K562 (cell line): Measurements from ENCODE around the gene WFDC2. TPM values are rescaled to one million over a fixed set of nuclear protein-coding genes. Genes with fewer than 3 reads are reported as not detected.

Experiments
- ATAC-seq: fragments of 200-7000 bp; cut with Tn5 transposase; 3 replicates; pipeline ENCODE4 v1.9.1; 2020; ENCODE audit warnings: moderate library complexity
- BruUV-seq: library from RNA; stranded (reverse); fragments of 400-500 nt; replicated peaks from 2 replicates; lab custom pipeline; 2021; lab: Mats Ljungman, UMichigan
- CTCF ChIA-PET: fragments of 300-600 bp; formaldehyde crosslinking; extraction: SDS; loops from one replicate; lab custom pipeline; 2021; ENCODE audit warnings: low intra/inter-chr PET ratio; lab: Yijun Ruan, JAX
- POLR2A ChIA-PET: fragments of 300-600, 350-650 bp; sonication (Branson Sonifier 250); formaldehyde crosslinking; extraction: SDS; loops from one replicate; lab custom pipeline; 2021; ENCODE audit warnings: antibody characterized with exemption, inconsistent platforms; lab: Yijun Ruan, JAX
- DNase-seq, 4 experiments: peaks; one replicate each; pipeline versions ENCODE4 v3.0.0 to v3.0.0-alpha.2; 2011 to 2018; ENCODE audit warnings: low spot score in 3 of 4, mixed read lengths in 3 of 4; ENCODE audit errors: extremely low read depth in 1 of 4
- FAIRE-seq: peaks from 2 replicates; lab custom pipeline; 2011; peaks lifted over from hg19 to GRCh38; lab: Jason Lieb, UNC
- H2AFZ ChIP-seq: 2 replicates; pipeline ENCODE4 v1.6.0; 2011; ENCODE audit warnings: low read depth, low read length, control low read depth, inconsistent platforms
- H3K27ac ChIP-seq: fragments of 200-600 bp; 3 replicates; pipeline ENCODE4 v1.8.0; 2011; ENCODE audit warnings: low read depth, mild to moderate bottlenecking, control low read depth, inconsistent platforms, low read length, moderate library complexity, mixed read lengths; ENCODE audit errors: extremely low read depth
- H3K27me3 ChIP-seq, 2 experiments: fragments of 300-600 bp in 1 of 2; 2 replicates in 1 of 2; 3 replicates in 1 of 2; pipeline versions ENCODE4 v1.6.0 to v1.8.0; 2011; ENCODE audit warnings: inconsistent platforms in 2 of 2, low read length in 2 of 2, mild to moderate bottlenecking in 1 of 2, mixed read lengths in 1 of 2, moderate library complexity in 1 of 2; ENCODE audit not compliant: control insufficient read depth in 2 of 2, insufficient read depth in 2 of 2
- H3K36me3 ChIP-seq: fragments of 300-600 bp; 3 replicates; pipeline ENCODE4 v1.8.0; 2011; ENCODE audit warnings: mild to moderate bottlenecking, low read length, inconsistent platforms; ENCODE audit not compliant: control insufficient read depth, insufficient read depth
- H3K4me1 ChIP-seq, 2 experiments: fragments of 200-600 bp in 1 of 2; replicated peaks in 1 of 2; 2 replicates in 1 of 2; 3 replicates in 1 of 2; pipeline versions ENCODE4 v1.5.1 to v1.8.0; 2011; ENCODE audit warnings: inconsistent platforms in 2 of 2, low read length in 2 of 2, mild to moderate bottlenecking in 1 of 2, mixed read lengths in 1 of 2, moderate library complexity in 1 of 2; ENCODE audit not compliant: control insufficient read depth in 2 of 2, insufficient read depth in 2 of 2
- H3K4me2 ChIP-seq: 2 replicates; pipeline ENCODE4 v1.6.1; 2011; ENCODE audit warnings: low read length, control low read depth, inconsistent platforms, mixed read lengths; ENCODE audit not compliant: insufficient read depth
- H3K4me3 ChIP-seq: fragments of 200-600 bp; sonication (generic), shearing (Covaris generic); 2 replicates; pipeline ENCODE4 v1.5.1; 2016; ENCODE audit warnings: control low read depth, inconsistent platforms
- H3K79me2 ChIP-seq: fragments of 200-600 bp; 3 replicates; pipeline ENCODE4 v1.8.0; 2011; ENCODE audit warnings: low read length, inconsistent platforms; ENCODE audit not compliant: control insufficient read depth, insufficient read depth
- H3K9ac ChIP-seq, 2 experiments: 2 replicates each; pipeline versions ENCODE4 v1.6.0 to v1.6.1; 2011; ENCODE audit warnings: low read depth in 2 of 2, low read length in 2 of 2, control low read depth in 1 of 2, inconsistent platforms in 1 of 2, mild to moderate bottlenecking in 1 of 2, mixed read lengths in 1 of 2; ENCODE audit not compliant: insufficient read depth in 1 of 2
- H3K9me1 ChIP-seq: one replicate; pipeline ENCODE4 v1.6.0; 2011; ENCODE audit warnings: inconsistent platforms, mild to moderate bottlenecking, low read length, moderate library complexity; ENCODE audit not compliant: control insufficient read depth, insufficient read depth
- H3K9me3 ChIP-seq: replicated peaks from 2 replicates; pipeline ENCODE4 v1.5.1; 2011; ENCODE audit warnings: low read depth, low read length, inconsistent platforms; ENCODE audit not compliant: control insufficient read depth, insufficient read depth
- H4K20me1 ChIP-seq: replicated peaks from 2 replicates; pipeline ENCODE4 v1.6.1; 2011; ENCODE audit warnings: low read length, inconsistent platforms, mixed read lengths; ENCODE audit not compliant: control insufficient read depth, insufficient read depth
- CEBPG ChIP-seq, 3 experiments: fragments of 200-800 bp in 1 of 3; sonication (Bioruptor generic) in 1 of 3; sonication (generic) in 1 of 3; formaldehyde crosslinking in 1 of 3; IDR thresholded peaks in 2 of 3; conservative IDR thresholded peaks in 1 of 3; 2 replicates each; pipeline versions ENCODE4 v1.6.1 to v1.8.0; 2016 to 2022; ENCODE audit warnings: missing compliant biosample characterization in 2 of 3, missing genetic modification characterization in 2 of 3, mild to moderate bottlenecking in 1 of 3, missing genetic modification reagents in 1 of 3
- ZBTB12 ChIP-seq: fragments of 250-450 bp; sonication (Bioruptor Pico); IDR thresholded peaks from 2 replicates; pipeline ENCODE4 v1.4.0; 2020
- WGBS: fragments of 100-300 bp; shearing (Covaris generic); methylation state at CpG from one replicate; pipeline ENCODE4 v1.1.6; 2016; ENCODE audit warnings: low coverage, mixed read lengths; ENCODE audit not compliant: insufficient coverage; ENCODE audit errors: missing lambda C conversion rate; 5-methylcytosine and 5-hydroxymethylcytosine counted together
- in situ Hi-C: fragments of 300-500 bp; cut with MboI; formaldehyde crosslinking; loops from 4 replicates; pipeline ENCODE4 v1.15.0; 2018; ENCODE audit warnings: inconsistent platforms, mixed read lengths
- intact Hi-C: fragments of 100-400 bp; cut with micrococcal nuclease; formaldehyde crosslinking; loops from 2 replicates; pipeline ENCODE4 v1.14.2; 2022
- polyA plus RNA-seq, 8 experiments: library from polyadenylated mRNA; depleted of rRNA in 4 of 8; stranded (reverse) in 5 of 8; unstranded in 3 of 8; fragments of >200 nt; fragmentation: Nextera tagmentation in 2 of 8; fragmentation: Illumina TruSeq in 1 of 8; extraction: Ambion mirVana in 2 of 8; extraction: Trizol in 1 of 8; gene quantifications; 2 replicates each; pipeline versions ENCODE4 v1.2.1 to v1.2.3, GENCODE V29; 2011 to 2014; ENCODE audit warnings: inconsistent platforms in 1 of 8, missing spikeins in 1 of 8
- total RNA-seq, 7 experiments: library from RNA; depleted of rRNA in 6 of 7; stranded (reverse); fragments of >200 nt in 6 of 7; fragmentation: Illumina TruSeq in 2 of 7; extraction: Trizol in 2 of 7; gene quantifications; 2 replicates each; pipeline versions ENCODE4 v1.2.1 to v1.2.3, GENCODE V29; 2011 to 2021; ENCODE audit warnings: low replicate concordance in 1 of 7

The WFDC2 gene
- total and polyA plus RNA-seq, 9 of the 15 experiments (the other 6 are each of a cell fraction or from before 2014, with no cell fraction given), result not detected

- WGBS, result 6% methylated on average over 5 of the region's 5 CpGs
- ATAC-seq (no peak), DNase-seq (no peak), FAIRE-seq (no peak)
- H4K20me1 ChIP-seq, result no peaks in the 10 kb centered on the region
- H3K4me1 ChIP-seq, result peaks cover 0 to 7% of the 10 kb centered on the region in 2 experiments; a peak in 3 of 5 replicates
- no peak overlapping the region for H3K4me2 ChIP-seq
- no peak overlapping the region for H2AFZ ChIP-seq
- H3K9me3 ChIP-seq, result no peaks in the 10 kb centered on the region
- intact Hi-C loops (no loop called here), in situ Hi-C loops (no loop called here)
- no TSS peak for BruUV-seq
- H3K9me1 ChIP-seq, result no peaks in the 10 kb centered on the region
- no peak overlapping the region for H3K27ac ChIP-seq
- ChIA-PET POLR2A (interaction anchor here (0.6 kb wide), 1 partner anchor 252 kb away, joined by 4 read pairs; no protein-coding TSS in a partner anchor), CTCF (interaction anchor here (0.6 kb wide), 1 partner anchor 187 kb away, joined by 3 read pairs; no protein-coding TSS in a partner anchor)
- peaks cover 0 to 3% of the 10 kb centered on the region in 2 experiments; a peak in 1 of 5 replicates for H3K27me3 ChIP-seq
- TF ChIP-seq CEBPG (CRISPR knock-in tag; IDR thresholded peaks at IDR 0.05) (no peak), CEBPG (tag; conservative IDR thresholded peaks at IDR 0.05 in 1 of 2, IDR thresholded peaks at IDR 0.05 in 1 of 2) (0 out of 4 replicates have a peak, but pooled peaks of 1 of the 2 experiments have one; percentile 1), ZBTB12 (CRISPR knock-in tag) (no peak)
- no peak overlapping the region for H3K9ac ChIP-seq
- H3K79me2 ChIP-seq, result no peaks in the 10 kb centered on the region
- no peaks in the 10 kb centered on the region for H3K36me3 ChIP-seq
- no peak overlapping the region for H3K4me3 ChIP-seq
Observed at GRCh38 chr20:45510242-45510862, 40.8 kb downstream of the WFDC2 start.
